Measurements from ENCODE around the gene ZNF343. TPM values are rescaled to one million over a fixed set of nuclear protein-coding genes. Genes with fewer than 3 reads are reported as not detected.

Gene ZNF343
- total RNA-seq, 1 experiment from 2014 or later = 13.5 TPM

DNA sequence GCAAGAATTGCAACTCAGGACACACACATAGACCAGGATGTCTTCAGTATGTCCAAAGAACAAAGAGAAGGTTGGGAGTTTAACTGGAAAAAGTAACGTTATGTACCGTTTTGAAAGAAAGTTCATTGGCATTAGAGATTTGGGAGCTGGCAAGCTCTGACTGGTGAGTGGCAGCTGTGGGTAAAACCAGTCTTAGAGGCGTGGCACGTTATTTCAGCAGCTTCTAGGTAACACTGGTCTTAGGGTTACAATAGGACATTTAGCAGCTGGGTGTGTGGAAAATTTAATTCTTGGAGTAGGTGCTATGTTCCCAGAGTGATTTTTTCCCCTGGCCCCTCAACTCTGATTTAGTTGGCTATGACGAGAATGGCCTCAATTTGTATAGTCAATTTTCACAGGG is 57.3 kb downstream of the ZNF343 start:
- no peaks in the 10 kb centered on the region for H3K27me3 ChIP-seq (ENCODE audit: low read length)

DNA sequence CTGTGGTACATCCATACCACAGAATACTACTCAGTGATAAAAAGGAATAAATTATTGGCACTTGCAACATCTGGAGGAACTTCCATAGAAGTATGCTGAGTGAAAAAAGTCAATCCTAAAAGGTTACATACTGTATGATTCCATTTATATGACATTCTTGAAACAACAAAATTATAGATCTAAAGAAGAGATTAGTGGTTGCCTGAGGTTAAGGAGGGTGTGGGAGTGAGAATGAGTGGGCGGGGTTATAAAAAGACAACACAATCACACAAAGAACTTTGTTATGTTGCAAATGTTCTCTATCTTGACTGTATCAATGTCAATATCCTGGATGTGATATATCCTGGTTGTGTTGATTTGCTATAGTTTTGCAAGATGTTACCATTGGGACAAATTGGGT is 59.3 kb downstream of the ZNF343 start:
- Histone ChIP-seq H3K79me2 (ENCODE audit: low read length) (no peaks in the 10 kb centered on the region), H3K4me2 (ENCODE audit: low read depth, low read length, poor library complexity, severe bottlenecking) (no peak overlapping the region), H3K27me3 (ENCODE audit: low read length) (no peaks in the 10 kb centered on the region), H3K4me1 (ENCODE audit: low read length) (no peaks in the 10 kb centered on the region), H3K36me3 (ENCODE audit: insufficient read depth, low read length) (no peaks in the 10 kb centered on the region), H3K9me2 (replicated peaks; ENCODE audit: insufficient read depth, low read length) (no peaks in the 10 kb centered on the region), H3K9me3 (ENCODE audit: low read length) (no peaks in the 10 kb centered on the region; the same call in 1 of the 2 replicates), H2AFZ (ENCODE audit: low read length) (no peak overlapping the region), H3K27ac (ENCODE audit: low read length) (no peak overlapping the region), H3K4me3 (ENCODE audit: low read length) (no peak overlapping the region), H3K9ac (ENCODE audit: low read length) (no peak overlapping the region), H4K20me1 (ENCODE audit: insufficient read depth, low read depth, low read length) (no peaks in the 10 kb centered on the region)
- no peak for DNase-seq

More for the DNA sequence above, 57.3 kb downstream of the ZNF343 start:
- no peak overlapping the region for H3K9ac ChIP-seq (ENCODE audit: low read length)
- H3K4me2 ChIP-seq (ENCODE audit: low read depth, low read length, poor library complexity, severe bottlenecking) = no peak overlapping the region
- no peak overlapping the region for H3K4me3 ChIP-seq (ENCODE audit: low read length)
- H3K4me1 ChIP-seq (ENCODE audit: low read length) = no peaks in the 10 kb centered on the region
- H3K9me3 ChIP-seq (ENCODE audit: low read length) = no peaks in the 10 kb centered on the region; the same call in 1 of the 2 replicates
- no peaks in the 10 kb centered on the region for H3K36me3 ChIP-seq (ENCODE audit: insufficient read depth, low read length)
- H3K9me2 ChIP-seq (replicated peaks; ENCODE audit: insufficient read depth, low read length) = no peaks in the 10 kb centered on the region
- H3K27ac ChIP-seq (ENCODE audit: low read length) = no peak overlapping the region
- DNase-seq = no peak
- H3K79me2 ChIP-seq (ENCODE audit: low read length) = no peaks in the 10 kb centered on the region
- H4K20me1 ChIP-seq (ENCODE audit: insufficient read depth, low read depth, low read length) = no peaks in the 10 kb centered on the region
- no peak overlapping the region for H2AFZ ChIP-seq (ENCODE audit: low read length)

DNA sequence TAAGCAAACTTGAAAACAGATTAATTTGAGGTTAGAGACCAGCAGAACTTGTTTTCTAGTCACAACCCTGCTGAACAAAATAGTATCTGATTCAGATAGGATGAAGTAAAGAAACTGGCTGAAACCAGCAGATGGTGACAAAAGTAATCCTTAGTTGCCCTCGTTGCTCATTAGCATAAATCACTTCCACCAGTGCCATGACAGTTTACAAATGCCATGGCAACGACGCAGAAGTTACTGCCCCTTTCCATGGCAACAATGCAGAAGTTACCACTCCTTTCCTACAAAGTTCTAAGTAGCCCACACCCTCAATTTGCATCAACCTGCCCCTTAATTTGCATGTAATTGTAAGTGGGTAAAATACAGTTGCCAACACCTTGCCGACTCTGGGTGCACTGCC is 61.9 kb downstream of the ZNF343 start:
- Histone ChIP-seq H3K27ac (ENCODE audit: low read length) (no peak overlapping the region), H3K79me2 (ENCODE audit: low read length) (no peaks in the 10 kb centered on the region), H2AFZ (ENCODE audit: low read length) (no peak overlapping the region), H3K4me3 (ENCODE audit: low read length) (no peak overlapping the region), H3K9me3 (ENCODE audit: low read length) (no peaks in the 10 kb centered on the region; the same call in 1 of the 2 replicates), H3K27me3 (ENCODE audit: low read length) (no peaks in the 10 kb centered on the region), H3K36me3 (ENCODE audit: insufficient read depth, low read length) (no peaks in the 10 kb centered on the region), H3K4me1 (ENCODE audit: low read length) (no peaks in the 10 kb centered on the region), H4K20me1 (ENCODE audit: insufficient read depth, low read depth, low read length) (no peaks in the 10 kb centered on the region), H3K9ac (ENCODE audit: low read length) (no peak overlapping the region), H3K9me2 (replicated peaks; ENCODE audit: insufficient read depth, low read length) (no peaks in the 10 kb centered on the region), H3K4me2 (ENCODE audit: low read depth, low read length, poor library complexity, severe bottlenecking) (no peak overlapping the region)
- no peak for DNase-seq

Small RNAs within 50 kb of the gene (small RNA-seq; reads per million reads assigned to genes)
- gene RF00019 = not detected

Other genes with a start within 250 kb of the ZNF343 start
- not detected in 2 replicates for gene TGM3, start 212.9 kb downstream of the ZNF343 start, total RNA-seq (2014; rRNA removed; shearing (Covaris generic); ENCODE audit: low replicate concordance)
- not detected in 2 replicates for gene TGM6, start 128.0 kb downstream of the ZNF343 start, total RNA-seq (2014; rRNA removed; shearing (Covaris generic); ENCODE audit: low replicate concordance)
- 327 and 438 TPM in 2 replicates for gene SNRPB, start 38.1 kb downstream of the ZNF343 start, total RNA-seq (2014; rRNA removed; shearing (Covaris generic); ENCODE audit: low replicate concordance)
- not detected in 2 replicates for gene TMC2, start 27.7 kb upstream of the ZNF343 start, total RNA-seq (2014; rRNA removed; shearing (Covaris generic); ENCODE audit: low replicate concordance)
- gene NOP56, start 143.7 kb upstream of the ZNF343 start, total RNA-seq (2014; rRNA removed; shearing (Covaris generic); ENCODE audit: low replicate concordance) = 192 and 300 TPM in 2 replicates
- 83.7 and 129 TPM in 2 replicates for gene IDH3B, start 155.3 kb upstream of the ZNF343 start, total RNA-seq (2014; rRNA removed; shearing (Covaris generic); ENCODE audit: low replicate concordance)
- gene EBF4, start 183.9 kb upstream of the ZNF343 start, total RNA-seq (2014; rRNA removed; shearing (Covaris generic); ENCODE audit: low replicate concordance) = 6.5 and 12.8 TPM in 2 replicates

All from Karpas-422 (cell line).